Suprapubic skin (tissue), 3 donors: ENCODE results near the gene CASP9.

Source experiments
- CTCF ChIP-seq, 2 donors: fragments of 200-600 bp in 1 of 2; fragments of 450-650 bp in 1 of 2; sonication (generic) in 1 of 2; IDR thresholded peaks; one replicate each; pipeline ENCODE4 v1.5.1; 2016 to 2019; ENCODE audit warnings: antibody characterized with exemption in 2 of 2, mild to moderate bottlenecking in 1 of 2, moderate library complexity in 1 of 2
- EP300 ChIP-seq: sonication (generic); formaldehyde crosslinking; IDR thresholded peaks from one replicate; pipeline ENCODE4 v1.6.1; 2017; ENCODE audit warnings: antibody characterized with exemption
- POLR2A ChIP-seq, 2 donors: fragments of 450-650 bp; IDR thresholded peaks; one replicate each; pipeline ENCODE4 v1.6.1; 2017; ENCODE audit warnings: antibody characterized with exemption in 2 of 2, mild to moderate bottlenecking in 2 of 2, moderate library complexity in 2 of 2

GRCh38 chr1:15442119-15442518 is 81.9 kb downstream of the CASP9 start:
- TF ChIP-seq EP300 (no peak), CTCF (IDR thresholded peaks at IDR 0.05) (no peak), POLR2A (IDR thresholded peaks at IDR 0.05) (no peak)
